Parathyroid adenoma (tissue), 2 donors: ENCODE results near the gene SCGB1C2.
A peak's percentile ranks its signal among the peaks of the same experiment; 100 is the strongest.
"Not testable (repeated sequence)": the region's sequence is repeated elsewhere in the genome, so short reads cannot be mapped to it uniquely, and the experiment has no call there.

Experiments used
- H2AFZ ChIP-seq: fragments of 300-600 bp; sonication (generic); one replicate; pipeline ENCODE4 v1.7.0; 2017; ENCODE audit warnings: antibody characterized with exemption, mild to moderate bottlenecking
- H3K27ac ChIP-seq: fragments of 300-600 bp; sonication (generic); one replicate; pipeline ENCODE4 v1.7.0; 2017
- H3K27me3 ChIP-seq: fragments of 300-600 bp; sonication (generic); one replicate; pipeline ENCODE4 v1.7.0; 2017; ENCODE audit warnings: low read length; ENCODE audit not compliant: control insufficient read depth, insufficient read depth
- H3K36me3 ChIP-seq: fragments of 300-600 bp; sonication (generic); one replicate; pipeline ENCODE4 v1.7.0; 2017; ENCODE audit warnings: low read length; ENCODE audit not compliant: control insufficient read depth, insufficient read depth
- H3K4me1 ChIP-seq: fragments of 300-600 bp; sonication (generic); one replicate; pipeline ENCODE4 v1.7.0; 2017; ENCODE audit warnings: control low read depth
- H3K4me2 ChIP-seq: fragments of 300-600 bp; sonication (generic); one replicate; pipeline ENCODE4 v1.7.0; 2017; ENCODE audit warnings: low read length
- H3K4me3 ChIP-seq: fragments of 300-600 bp; sonication (generic); one replicate; pipeline ENCODE4 v1.7.0; 2017; ENCODE audit warnings: low read depth, low read length
- H3K79me2 ChIP-seq: fragments of 300-600 bp; sonication (generic); one replicate; pipeline ENCODE4 v1.7.0; 2017; ENCODE audit warnings: control low read depth
- H3K9ac ChIP-seq: fragments of 300-600 bp; sonication (generic); one replicate; pipeline ENCODE4 v1.7.0; 2017; ENCODE audit warnings: mild to moderate bottlenecking
- H3K9me3 ChIP-seq: fragments of 300-600 bp; sonication (generic); one replicate; pipeline ENCODE4 v1.7.0; 2017; ENCODE audit warnings: low read length; ENCODE audit not compliant: control insufficient read depth
- CTCF ChIP-seq: fragments of 300-600 bp; sonication (generic); IDR thresholded peaks from one replicate; pipeline ENCODE4 v1.7.0; 2017; ENCODE audit warnings: antibody characterized with exemption, mild to moderate bottlenecking
- donor health status: primary hyperparathyroidism.

The SCGB1C2 gene

GRCh38 chr17:164303-165235, 27.2 kb downstream of the SCGB1C2 start:
- Histone ChIP-seq H2AFZ (no peak overlapping the region), H3K9ac (no peak overlapping the region), H3K9me3 (no peaks in the 10 kb centered on the region), H3K79me2 (no peaks in the 10 kb centered on the region), H3K4me3 (no peak overlapping the region), H3K27me3 (no peaks in the 10 kb centered on the region), H3K4me1 (no peaks in the 10 kb centered on the region), H3K4me2 (no peak overlapping the region), H3K36me3 (no peaks in the 10 kb centered on the region), H3K27ac (no peak overlapping the region)
- peak; percentile 28 for TF ChIP-seq CTCF

GRCh38 chr17:165939-166338, 28.6 kb downstream of the SCGB1C2 start:
- no peak overlapping the region for H2AFZ ChIP-seq
- H3K4me3 ChIP-seq, result no peak overlapping the region

GRCh38 chr17:168614-169013, 31.2 kb downstream of the SCGB1C2 start:
- not testable (repeated sequence) for H2AFZ ChIP-seq, H3K9ac ChIP-seq, H3K36me3 ChIP-seq, H3K4me2 ChIP-seq, H3K27ac ChIP-seq, H3K4me3 ChIP-seq, H3K79me2 ChIP-seq, H3K4me1 ChIP-seq, H3K9me3 ChIP-seq, H3K27me3 ChIP-seq

More at GRCh38 chr17:165939-166338, 28.6 kb downstream of the SCGB1C2 start:
- Histone ChIP-seq H3K9ac (no peak overlapping the region), H3K27me3 (no peaks in the 10 kb centered on the region), H3K36me3 (no peaks in the 10 kb centered on the region), H3K9me3 (no peaks in the 10 kb centered on the region), H3K79me2 (no peaks in the 10 kb centered on the region), H3K27ac (no peak overlapping the region), H3K4me1 (no peaks in the 10 kb centered on the region), H3K4me2 (no peak overlapping the region)
- TF ChIP-seq CTCF, result no peak

GRCh38 chr17:170130-170670, 32.8 kb downstream of the SCGB1C2 start:
- Histone ChIP-seq H3K27ac (no peak overlapping the region), H3K79me2 (no peaks in the 10 kb centered on the region), H3K9ac (no peak overlapping the region), H3K4me3 (no peak overlapping the region), H2AFZ (no peak overlapping the region), H3K27me3 (no peaks in the 10 kb centered on the region), H3K4me1 (no peaks in the 10 kb centered on the region), H3K9me3 (no peaks in the 10 kb centered on the region), H3K4me2 (no peak overlapping the region), H3K36me3 (no peaks in the 10 kb centered on the region)
- TF ChIP-seq CTCF, result no peak

- Histone ChIP-seq H3K27ac (no peak overlapping the region), H3K4me3 (no peak overlapping the region), H3K9ac (no peak overlapping the region), H3K27me3 (no peaks in the 10 kb centered on the region), H3K79me2 (no peaks in the 10 kb centered on the region), H3K4me2 (no peak overlapping the region), H3K9me3 (no peaks in the 10 kb centered on the region), H2AFZ (no peak overlapping the region), H3K4me1 (no peaks in the 10 kb centered on the region), H3K36me3 (no peaks in the 10 kb centered on the region)
- no peak for TF ChIP-seq CTCF
These were observed 34.5 kb downstream of the SCGB1C2 start for GRCh38 chr17:171871-172270.
